CD4-positive, alpha-beta T cell treated with Interferon alpha-2 for 1 hour (primary cell): ENCODE measurements around the gene NBEAL2.
A peak's percentile ranks its signal among the peaks of the same experiment; 100 is the strongest.

Source experiments
- DNase-seq, 2 donors: peaks; one replicate each; pipeline ENCODE4 v3.0.0-alpha.2; 2020 to 2022

NBEAL2 gene

DNA sequence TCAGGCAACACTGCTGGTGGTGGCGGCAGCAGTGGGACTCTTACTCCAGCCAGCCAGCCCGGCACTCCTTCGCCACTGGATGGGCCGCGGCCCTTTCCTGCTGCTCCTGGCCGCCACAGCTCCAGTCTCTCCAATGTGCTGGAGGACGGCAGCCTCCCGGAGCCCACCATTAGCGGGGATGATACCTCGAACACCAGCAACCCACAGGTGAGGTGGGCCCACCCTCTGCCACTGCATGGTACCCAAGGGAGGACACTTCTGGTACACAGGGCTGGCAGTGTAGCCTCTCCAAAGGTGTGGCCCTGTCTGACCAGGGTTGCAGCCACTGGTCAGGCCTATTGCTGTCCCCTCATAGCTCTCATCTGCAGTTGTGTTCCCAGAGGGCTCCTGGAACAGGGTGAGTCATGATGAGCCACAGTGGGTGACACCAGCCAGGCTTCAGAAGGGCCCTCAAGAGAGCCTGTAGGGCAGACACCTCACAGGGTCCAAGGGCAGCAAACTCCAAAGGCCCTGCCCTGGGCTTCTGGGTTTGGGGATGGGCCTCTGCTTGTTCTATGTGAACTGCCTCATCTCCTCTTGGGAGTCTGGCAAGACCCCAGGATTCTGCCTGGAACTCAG is 20.8 kb downstream of the NBEAL2 start:
- DNase-seq = no peak

DNA sequence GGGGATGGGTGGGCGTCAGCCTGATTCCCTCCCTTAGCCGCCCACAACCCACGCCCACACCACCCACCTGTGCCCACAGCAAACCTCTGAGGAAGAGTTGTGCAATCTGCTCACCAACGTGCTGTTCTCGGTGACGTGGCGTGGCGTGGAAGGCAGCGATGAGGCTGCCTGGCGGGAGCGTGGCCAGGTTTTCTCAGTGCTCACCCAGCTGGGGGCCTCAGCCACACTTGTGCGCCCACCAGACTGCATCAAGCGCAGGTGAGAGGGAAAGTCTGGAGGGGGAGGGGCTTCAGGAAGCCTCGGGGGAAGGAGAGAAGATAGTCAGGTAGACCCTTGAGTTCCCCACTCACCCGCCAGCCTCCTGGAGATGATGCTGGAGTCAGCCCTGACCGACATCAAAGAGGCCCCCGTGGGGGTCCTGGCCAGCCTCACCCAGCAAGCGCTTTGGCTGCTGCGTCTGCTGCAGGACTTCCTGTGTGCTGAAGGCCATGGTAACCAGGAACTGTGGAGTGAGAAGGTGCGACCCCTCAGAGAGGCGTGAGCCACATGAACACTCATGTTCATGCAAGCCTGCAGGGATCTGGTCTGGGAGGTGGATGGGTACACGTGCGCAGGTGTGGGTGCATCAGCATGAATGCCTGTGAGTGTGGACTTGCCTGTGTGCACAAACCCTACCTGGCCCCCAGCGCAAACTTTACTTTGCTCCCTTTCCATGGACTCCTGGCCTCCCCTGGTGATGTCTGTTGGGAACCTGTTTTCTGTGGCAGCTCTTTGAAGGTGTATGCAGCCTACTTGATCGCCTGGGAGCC is 21.7 kb downstream of the NBEAL2 start:
- DNase-seq = no peak

DNA sequence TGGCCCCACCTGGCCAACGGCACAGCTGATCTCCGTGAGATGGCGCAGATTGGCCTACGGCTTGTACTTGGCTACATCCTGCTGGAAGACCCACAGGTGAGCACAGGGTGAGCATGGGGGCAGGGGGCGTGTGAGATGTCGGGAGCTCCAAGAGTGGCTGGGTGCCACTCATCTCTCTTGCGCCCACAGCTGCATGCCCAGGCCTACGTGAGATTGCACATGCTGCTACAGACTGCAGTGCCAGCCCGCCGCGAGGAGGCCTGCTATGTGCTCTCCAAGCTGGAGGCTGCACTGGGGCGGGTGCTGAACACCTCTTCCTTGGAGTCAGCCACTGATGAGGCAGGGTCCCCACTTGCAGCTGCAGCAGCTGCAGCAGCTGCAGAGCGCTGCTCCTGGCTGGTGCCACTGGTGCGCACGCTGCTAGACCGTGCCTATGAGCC is 22.3 kb downstream of the NBEAL2 start:
- no peak for DNase-seq

DNA sequence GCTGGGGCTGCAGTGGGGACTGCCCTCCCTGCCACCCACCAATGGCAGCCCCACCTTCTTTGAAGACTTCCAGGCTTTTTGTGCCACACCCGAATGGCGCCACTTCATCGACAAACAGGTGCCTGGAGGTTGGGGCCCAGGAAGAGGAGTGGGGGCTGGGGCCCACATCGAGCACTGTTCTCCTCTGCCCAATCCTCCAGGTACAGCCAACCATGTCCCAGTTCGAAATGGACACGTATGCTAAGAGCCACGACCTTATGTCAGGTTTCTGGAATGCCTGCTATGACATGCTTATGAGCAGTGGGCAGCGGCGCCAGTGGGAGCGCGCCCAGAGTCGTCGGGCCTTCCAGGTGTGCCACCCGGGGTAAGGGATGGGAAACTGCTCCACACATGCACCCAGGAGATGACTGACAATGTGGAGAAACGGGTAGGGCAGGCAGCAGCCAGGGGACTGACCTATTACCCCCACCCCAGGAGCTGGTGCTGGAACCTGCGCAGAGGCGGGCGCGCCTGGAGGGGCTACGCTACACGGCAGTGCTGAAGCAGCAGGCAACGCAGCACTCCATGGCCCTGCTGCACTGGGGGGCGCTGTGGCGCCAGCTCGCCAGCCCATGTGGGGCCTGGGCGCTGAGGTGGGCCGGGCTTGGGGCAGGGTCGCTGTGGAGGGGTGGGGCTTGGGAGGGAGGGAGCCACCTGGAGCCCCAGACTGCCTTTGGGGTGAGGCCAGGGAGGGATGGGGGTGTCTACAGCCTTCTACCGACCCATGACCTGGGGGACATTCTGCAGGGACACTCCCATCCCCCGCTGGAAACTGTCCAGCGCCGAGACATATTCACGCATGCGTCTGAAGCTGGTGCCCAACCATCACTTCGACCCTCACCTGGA is 22.9 kb downstream of the NBEAL2 start:
- DNase-seq = no peak

DNA sequence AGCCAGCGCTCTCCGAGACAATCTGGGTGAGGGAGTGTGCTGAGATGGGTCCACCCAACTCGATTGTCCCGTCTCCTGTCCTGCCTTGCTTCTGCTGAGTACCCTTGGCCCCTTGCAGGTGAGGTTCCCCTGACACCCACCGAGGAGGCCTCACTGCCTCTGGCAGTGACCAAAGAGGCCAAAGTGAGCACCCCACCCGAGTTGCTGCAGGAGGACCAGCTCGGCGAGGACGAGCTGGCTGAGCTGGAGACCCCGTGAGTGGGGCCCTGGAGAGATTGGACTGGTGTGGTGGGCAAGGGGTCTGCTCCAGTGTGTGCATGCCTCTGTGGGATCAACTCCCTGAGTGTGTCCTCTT is 23.6 kb downstream of the NBEAL2 start:
- DNase-seq = no peak

DNA sequence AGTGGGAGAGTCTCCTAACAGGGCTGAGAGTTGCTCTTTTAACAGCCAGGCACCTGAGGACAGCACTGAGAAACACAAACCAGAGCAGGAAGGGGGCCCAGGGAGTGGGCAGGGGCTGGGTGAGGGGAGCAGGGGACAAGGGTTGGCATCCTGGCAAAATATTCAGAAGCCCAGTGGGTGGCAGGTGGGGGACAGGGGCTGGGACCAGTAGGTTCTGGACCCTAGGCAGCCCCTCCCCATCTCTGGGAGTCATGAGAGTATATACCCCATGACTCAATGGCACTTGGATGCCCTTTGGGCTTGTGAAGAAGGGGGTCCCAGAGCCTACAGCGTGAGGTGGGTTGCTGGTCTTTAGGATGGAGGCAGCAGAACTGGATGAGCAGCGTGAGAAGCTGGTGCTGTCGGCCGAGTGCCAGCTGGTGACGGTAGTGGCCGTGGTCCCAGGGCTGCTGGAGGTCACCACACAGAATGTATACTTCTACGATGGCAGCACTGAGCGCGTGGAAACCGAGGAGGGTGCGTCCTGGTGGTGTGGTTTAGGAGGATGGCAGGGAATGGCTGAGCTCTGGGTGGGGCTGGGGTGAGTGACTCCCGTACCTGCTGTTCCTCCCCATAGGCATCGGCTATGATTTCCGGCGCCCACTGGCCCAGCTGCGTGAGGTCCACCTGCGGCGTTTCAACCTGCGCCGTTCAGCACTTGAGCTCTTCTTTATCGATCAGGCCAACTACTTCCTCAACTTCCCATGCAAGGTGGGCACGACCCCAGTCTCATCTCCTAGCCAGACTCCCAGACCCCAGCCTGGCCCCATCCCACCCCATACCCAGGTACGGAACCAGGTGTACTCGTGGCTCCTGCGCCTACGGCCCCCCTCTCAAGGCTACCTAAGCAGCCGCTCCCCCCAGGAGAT is 24.2 kb downstream of the NBEAL2 start:
- no peak for DNase-seq

DNA sequence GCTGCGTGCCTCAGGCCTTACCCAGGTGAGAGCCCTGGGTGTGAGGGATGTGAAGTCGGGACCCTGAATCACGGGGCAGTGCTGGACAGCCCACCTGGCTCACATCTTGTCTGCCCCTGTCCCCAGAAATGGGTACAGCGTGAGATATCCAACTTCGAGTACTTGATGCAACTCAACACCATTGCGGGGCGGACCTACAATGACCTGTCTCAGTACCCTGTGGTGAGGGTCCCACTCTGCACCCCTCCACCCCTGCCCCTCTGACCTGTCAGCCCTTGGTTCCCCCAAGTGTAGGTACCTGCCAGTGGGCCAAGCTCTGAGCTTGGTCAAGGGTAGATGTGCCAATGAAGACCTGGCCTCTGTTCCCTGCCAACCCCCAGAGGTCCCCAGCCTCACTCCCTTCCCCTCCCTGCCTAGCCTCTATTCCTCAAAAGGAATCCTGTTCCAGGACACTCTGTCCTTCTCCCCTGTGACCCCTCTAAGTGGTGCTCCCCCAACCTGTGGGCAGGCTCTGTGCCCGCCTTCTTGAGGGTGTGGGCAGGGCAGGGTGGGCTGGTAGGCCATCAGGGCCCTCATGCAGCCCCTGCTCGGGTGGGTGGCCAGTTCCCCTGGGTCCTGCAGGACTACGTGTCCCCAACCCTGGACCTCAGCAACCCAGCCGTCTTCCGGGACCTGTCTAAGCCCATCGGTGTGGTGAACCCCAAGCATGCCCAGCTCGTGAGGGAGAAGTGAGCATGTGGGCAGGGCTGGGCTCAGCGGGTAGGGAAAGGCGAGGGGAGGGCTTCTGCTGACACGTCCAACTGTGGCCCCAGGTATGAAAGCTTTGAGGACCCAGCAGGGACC is 25.1 kb downstream of the NBEAL2 start:
- DNase-seq = no peak

DNA sequence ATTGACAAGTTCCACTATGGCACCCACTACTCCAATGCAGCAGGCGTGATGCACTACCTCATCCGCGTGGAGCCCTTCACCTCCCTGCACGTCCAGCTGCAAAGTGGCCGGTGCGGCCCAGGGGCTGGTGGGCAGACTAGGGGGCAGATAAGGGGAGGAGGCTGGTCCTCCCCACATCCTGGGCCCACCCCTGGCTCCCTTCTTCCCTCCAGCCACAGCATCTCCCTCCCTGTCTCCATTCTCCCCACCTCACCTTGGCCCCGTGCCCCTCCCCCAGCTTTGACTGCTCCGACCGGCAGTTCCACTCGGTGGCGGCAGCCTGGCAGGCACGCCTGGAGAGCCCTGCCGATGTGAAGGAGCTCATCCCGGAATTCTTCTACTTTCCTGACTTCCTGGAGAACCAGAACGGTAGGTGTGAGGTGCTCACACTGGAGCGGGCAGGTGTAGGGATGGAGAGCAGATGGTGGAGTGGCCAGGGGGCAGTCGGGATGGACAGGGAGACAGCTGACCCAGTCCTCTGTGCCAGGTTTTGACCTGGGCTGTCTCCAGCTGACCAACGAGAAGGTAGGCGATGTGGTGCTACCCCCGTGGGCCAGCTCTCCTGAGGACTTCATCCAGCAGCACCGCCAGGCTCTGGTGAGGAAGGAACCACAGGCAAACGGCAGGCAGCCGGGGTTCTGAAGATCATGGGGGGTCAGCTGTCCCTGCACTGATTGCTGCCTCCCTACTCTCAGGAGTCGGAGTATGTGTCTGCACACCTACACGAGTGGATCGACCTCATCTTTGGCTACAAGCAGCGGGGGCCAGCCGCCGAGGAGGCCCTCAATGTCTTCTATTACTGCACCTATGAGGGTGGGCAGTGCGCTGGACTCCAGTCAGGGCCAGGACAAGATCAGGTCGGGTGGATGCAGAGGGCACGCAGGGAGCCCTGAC is 26.0 kb downstream of the NBEAL2 start:
- no peak for DNase-seq

DNA sequence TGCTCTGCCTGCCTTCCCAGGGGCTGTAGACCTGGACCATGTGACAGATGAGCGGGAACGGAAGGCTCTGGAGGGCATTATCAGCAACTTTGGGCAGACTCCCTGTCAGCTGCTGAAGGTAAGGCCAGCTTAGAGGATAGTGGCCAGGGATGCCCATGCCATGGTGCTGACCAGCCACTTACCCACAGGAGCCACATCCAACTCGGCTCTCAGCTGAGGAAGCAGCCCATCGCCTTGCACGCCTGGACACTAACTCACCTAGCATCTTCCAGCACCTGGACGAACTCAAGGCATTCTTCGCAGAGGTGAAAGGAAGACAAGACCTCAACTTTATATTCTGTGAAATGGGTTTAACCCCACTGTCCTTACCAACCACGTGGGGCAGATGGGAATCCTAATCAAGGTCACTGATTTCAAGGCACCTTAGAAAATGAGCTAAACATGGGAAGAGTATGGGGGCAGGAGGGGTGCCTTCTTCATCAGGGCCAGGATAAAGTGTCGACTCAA is 26.7 kb downstream of the NBEAL2 start:
- DNase-seq = no peak

DNA sequence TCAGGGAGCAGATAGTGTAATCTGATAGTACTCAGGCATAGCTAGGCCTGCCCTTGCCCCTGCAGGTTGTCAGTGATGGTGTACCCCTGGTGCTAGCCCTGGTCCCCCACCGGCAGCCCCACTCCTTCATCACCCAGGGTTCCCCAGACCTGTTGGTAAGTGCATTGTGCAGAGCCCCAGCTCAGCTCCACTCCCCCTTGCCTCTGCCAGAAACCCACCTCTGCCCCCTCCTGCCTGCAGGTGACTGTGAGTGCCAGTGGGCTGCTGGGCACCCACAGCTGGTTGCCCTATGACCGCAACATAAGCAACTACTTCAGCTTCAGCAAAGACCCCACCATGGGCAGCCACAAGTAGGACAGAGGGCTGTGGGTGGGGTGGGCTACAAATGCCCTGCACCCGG is 27.5 kb downstream of the NBEAL2 start:
- no peak for DNase-seq

DNA sequence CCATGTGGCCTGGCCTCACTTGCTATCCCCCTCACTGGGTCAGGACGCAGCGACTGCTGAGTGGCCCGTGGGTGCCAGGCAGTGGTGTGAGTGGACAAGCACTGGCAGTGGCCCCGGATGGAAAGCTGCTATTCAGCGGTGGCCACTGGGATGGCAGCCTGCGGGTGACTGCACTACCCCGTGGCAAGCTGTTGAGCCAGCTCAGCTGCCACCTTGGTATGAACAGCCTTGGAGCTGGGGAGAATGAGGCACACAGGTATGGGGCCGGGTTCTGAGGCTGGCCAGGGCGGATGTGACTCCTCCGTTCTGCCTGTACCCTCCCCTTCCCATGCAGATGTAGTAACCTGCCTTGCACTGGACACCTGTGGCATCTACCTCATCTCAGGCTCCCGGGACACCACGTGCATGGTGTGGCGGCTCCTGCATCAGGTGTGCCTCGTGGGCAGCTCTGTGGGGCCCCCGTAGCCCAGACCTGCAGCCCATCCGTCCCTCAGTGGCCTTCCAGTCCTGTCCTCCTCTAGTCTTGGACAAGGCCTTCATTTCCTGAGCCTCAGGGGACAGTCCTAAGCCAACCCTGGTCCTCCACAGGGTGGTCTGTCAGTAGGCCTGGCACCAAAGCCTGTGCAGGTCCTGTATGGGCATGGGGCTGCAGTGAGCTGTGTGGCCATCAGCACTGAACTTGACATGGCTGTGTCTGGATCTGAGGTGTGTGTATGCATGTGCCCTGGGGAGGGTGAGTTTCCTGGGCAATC is 28.2 kb downstream of the NBEAL2 start:
- no peak for DNase-seq

DNA sequence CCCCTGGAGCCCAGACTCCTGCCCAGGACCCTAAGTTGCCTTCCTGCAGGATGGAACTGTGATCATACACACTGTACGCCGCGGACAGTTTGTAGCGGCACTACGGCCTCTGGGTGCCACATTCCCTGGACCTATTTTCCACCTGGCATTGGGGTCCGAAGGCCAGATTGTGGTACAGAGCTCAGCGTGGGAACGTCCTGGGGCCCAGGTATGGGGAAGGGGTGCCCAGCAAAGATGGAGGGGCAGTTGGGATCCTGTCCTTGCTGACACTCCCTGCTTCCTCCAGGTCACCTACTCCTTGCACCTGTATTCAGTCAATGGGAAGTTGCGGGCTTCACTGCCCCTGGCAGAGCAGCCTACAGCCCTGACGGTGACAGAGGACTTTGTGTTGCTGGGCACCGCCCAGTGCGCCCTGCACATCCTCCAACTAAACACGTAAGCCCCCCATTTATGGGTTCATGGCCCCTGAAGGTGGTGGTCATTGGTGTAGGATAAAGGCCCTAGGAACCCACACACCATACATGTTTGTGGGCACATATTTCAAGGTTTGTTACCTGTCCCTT is 28.8 kb downstream of the NBEAL2 start:
- DNase-seq = no peak

DNA sequence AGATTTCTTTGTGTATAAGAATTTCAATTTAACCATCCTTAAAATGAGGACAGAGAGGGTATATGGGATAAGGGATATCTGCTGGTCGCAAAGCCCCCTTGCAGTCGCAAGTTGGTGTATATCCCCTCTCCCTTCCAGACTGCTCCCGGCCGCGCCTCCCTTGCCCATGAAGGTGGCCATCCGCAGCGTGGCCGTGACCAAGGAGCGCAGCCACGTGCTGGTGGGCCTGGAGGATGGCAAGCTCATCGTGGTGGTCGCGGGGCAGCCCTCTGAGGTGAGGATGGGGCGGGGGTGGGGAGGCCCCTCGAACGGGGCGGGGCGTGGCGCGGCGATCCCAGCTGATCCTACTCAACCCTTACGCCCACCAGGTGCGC is 29.4 kb downstream of the NBEAL2 start:
- no peak for DNase-seq

DNA sequence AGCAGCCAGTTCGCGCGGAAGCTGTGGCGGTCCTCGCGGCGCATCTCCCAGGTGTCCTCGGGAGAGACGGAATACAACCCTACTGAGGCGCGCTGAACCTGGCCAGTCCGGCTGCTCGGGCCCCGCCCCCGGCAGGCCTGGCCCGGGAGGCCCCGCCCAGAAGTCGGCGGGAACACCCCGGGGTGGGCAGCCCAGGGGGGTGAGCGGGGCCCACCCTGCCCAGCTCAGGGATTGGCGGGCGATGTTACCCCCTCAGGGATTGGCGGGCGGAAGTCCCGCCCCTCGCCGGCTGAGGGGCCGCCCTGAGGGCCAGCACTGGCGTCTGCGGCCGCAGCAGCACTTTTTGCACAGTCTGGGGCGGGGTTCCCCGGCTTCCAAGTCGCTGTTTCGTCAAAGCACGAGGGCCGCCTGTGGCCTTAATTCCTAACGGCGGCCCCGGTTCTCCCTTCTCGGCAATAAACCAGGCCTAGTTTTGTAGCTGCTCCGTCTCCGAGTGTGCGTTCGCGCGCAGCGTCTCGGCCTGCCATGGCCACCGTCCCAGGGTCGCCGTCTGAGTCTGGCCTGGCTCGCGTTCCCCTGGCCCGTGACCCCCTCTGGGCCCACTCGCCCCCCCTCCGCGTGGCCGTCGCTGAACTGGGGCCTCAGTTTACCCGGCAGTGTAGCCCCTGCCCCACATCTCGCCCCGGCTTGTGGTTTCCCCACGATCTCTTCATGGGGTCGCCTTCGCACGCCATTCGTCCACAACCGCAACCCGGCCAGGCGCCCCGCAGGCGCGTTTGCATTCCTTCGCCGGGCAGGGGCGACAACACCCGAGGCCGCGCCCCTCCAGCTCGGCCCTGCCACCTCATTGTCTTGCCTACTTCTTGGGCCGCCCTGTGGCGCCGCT is 30.0 kb downstream of the NBEAL2 start:
- peak; percentile 81 to 88 for DNase-seq

DNA sequence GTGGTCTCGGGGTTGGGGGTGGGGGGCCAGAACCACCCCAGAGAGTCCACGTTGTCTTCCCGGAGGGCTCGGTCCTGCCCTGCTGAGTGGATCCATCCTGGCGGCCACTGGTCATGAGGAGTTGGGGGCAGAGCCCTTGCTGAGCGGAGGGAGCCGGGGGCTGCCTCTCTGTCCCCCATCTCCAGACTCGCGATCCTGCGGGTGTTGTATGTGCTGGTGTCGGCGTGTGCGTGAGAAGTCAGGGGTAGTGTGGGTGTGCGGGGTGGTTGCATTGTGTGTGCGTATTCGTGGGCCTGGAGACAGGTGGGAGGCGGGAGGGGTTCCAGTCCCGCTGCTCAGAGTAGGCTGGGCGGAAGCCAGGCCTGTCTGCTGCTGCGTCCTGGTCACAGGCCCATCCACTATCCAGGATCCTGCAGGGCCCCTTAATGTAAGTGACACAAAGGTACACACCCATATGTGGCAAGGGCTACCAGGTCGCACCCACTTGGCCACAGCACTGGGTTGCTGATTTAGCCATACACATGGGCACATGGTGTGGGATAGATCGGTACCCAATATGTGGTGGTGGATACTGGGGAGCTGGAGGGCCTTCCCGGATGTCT is 30.7 kb downstream of the NBEAL2 start:
- DNase-seq = no peak

DNA sequence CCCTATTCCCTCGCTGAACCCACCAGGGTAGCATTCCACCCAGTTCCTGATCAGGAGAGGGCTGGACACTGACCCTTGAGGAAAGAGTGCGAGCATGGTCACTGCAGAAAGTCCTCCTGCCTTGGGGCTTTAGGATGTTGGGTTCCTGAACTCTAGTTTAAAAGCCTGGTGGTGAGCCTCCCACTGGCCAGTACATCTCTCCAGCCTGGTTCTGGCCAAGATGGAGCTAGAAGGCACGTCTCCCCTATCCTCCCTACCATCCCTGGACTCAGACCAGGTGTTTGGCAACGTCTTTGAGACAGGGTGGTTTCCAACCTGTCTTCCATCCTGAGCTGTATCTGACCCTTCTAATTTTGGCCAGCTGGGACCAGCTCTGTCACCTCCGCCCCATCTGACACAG is 31.4 kb downstream of the NBEAL2 start:
- DNase-seq = no peak

DNA sequence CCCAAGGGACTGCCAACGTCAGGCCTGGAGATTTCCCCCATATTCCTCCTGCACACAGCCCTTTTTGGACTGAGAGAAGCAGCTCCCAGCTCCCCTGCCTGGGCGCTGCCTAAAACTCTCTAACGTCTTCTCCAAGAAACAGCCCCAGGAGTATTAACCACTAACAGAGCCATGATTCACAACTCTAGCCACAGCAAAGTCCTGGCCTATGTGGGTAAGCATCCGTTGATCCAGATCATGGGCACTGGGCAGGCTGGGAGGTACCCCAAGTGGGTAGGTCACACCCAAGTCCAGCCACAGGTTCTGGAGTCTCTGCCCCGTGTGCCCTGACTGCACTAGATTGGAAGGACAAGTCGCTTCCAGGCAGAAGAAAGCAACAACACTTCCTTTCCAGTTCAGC is 31.9 kb downstream of the NBEAL2 start:
- DNase-seq = no peak
